Measurements from ENCODE around the gene CASK.

Gene CASK

GRCh38 chrX:41502004-41502403, 421.4 kb downstream of the CASK start:
- DNase-seq = no peak

- DNase-seq = no peak
Observed at GRCh38 chrX:41499984-41500383, 423.4 kb downstream of the CASK start.

- DNase-seq = no peak
Observed at GRCh38 chrX:41499195-41499594, 424.2 kb downstream of the CASK start.

- peak; percentile 59 for DNase-seq
Observed at GRCh38 chrX:41491267-41492004, 431.9 kb downstream of the CASK start.

- no peak for DNase-seq
Observed at GRCh38 chrX:41490446-41490845, 432.9 kb downstream of the CASK start.

- no peak for DNase-seq
Observed at GRCh38 chrX:41482154-41482850, 441.1 kb downstream of the CASK start.

GRCh38 chrX:41481264-41482109, 441.9 kb downstream of the CASK start:
- DNase-seq = no peak

- DNase-seq = no peak
Observed at GRCh38 chrX:41480508-41481260, 442.7 kb downstream of the CASK start.

GRCh38 chrX:41478381-41478911, 444.9 kb downstream of the CASK start:
- DNase-seq = no peak

- DNase-seq = no peak
Observed at GRCh38 chrX:41475591-41476241, 447.6 kb downstream of the CASK start.

GRCh38 chrX:41475191-41475590, 448.2 kb downstream of the CASK start:
- DNase-seq = no peak

- no peak for DNase-seq
Observed at GRCh38 chrX:41474726-41475100, 448.6 kb downstream of the CASK start.

- DNase-seq = no peak
Observed at GRCh38 chrX:41473936-41474725, 449.2 kb downstream of the CASK start.

- no peak for DNase-seq
Observed at GRCh38 chrX:41472231-41472815, 451.0 kb downstream of the CASK start.

GRCh38 chrX:41471786-41472185, 451.6 kb downstream of the CASK start:
- no peak for DNase-seq

GRCh38 chrX:41470706-41471105, 452.6 kb downstream of the CASK start:
- no peak for DNase-seq

- DNase-seq = peak; percentile 78
Observed at GRCh38 chrX:41468647-41469323, 454.6 kb downstream of the CASK start.
